ENCODE measurements around the gene SLC7A5.

GRCh38 chr16:87841340-87842208, 27.7 kb downstream of the SLC7A5 start:
- TF ChIP-seq CTCF (IDR thresholded peaks at IDR 0.05) (no peak), POLR2A (IDR thresholded peaks at IDR 0.05) (no peak), POLR2AphosphoS5 (IDR thresholded peaks at IDR 0.05) (no peak)

All from prostate gland (tissue), 2 donors.